Activated T-cell treated with anti-CD3 and anti-CD28 coated beads, Interleukin-2, amount 50 U/mL, for 48 hours (primary cell): ENCODE data around the gene C1QTNF8.

ENCODE experiments used
- DNase-seq, 2 experiments: peaks; one replicate each; pipeline ENCODE4 v3.0.0-alpha.2; 2020

The C1QTNF8 gene

DNA sequence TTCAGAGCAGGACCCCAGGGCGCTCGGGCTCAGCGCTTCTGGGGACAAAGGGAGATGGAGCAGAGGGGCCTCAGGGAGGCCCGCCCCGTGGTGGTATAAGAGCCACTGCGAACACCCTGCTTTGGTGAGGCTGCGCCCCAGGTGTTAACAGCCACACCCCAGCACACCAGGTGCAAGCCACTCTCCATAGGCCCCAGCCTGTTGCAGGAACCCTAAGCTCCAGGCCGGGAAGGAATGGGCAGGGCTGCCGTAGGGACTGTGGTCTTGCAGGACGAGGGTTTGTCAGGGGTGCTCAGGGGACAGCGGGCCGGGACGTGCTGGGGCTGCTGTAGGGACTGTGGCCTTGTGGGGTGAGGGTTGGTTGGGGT, 40.5 kb downstream of the C1QTNF8 start:
- DNase-seq: no peak

DNA sequence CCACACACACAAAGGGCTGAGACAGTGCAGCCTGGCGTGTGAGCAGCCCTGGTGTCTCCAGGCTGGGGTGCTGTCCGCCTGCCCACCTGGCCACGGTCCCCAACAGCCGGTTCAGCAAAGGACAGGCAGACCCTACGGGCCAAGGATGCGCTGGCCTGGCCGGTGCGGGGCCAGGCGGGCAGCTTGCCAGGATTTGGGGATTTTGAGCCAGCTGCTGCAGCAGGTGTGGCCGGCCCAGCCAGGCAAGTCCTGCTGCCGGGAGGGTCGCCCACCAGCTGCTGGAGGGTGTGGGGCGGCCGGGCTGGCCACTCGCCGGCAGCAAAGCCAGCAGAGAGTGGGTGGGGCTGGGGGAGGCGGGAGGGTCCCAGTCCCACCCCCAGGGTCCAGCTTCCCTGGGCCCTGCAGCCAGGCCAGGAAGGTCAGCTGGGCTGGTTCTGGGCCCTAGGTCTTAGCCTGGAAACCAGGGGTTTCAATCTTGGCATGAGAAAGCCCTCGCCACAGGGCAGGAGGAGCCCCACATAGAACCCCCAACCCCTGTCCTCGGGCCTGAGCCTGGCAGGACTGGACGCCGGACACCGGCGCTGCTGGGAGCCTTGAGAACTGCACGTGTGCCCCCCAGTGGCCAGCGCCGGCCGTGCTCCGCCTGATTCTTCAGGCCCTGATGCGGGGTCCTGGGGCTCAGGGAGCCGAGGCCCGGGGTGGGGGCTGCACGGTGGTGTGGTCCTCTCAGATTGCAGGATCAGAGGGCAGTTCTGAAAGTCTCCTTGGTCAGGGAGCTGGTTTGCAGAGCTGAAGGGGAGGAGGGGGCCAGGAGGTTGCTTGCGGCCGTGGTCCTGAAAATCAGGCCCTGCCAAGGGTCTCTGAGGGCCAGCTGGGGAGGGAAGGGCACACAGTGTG, 41.1 kb downstream of the C1QTNF8 start:
- DNase-seq: peak; percentile 45 to 60

DNA sequence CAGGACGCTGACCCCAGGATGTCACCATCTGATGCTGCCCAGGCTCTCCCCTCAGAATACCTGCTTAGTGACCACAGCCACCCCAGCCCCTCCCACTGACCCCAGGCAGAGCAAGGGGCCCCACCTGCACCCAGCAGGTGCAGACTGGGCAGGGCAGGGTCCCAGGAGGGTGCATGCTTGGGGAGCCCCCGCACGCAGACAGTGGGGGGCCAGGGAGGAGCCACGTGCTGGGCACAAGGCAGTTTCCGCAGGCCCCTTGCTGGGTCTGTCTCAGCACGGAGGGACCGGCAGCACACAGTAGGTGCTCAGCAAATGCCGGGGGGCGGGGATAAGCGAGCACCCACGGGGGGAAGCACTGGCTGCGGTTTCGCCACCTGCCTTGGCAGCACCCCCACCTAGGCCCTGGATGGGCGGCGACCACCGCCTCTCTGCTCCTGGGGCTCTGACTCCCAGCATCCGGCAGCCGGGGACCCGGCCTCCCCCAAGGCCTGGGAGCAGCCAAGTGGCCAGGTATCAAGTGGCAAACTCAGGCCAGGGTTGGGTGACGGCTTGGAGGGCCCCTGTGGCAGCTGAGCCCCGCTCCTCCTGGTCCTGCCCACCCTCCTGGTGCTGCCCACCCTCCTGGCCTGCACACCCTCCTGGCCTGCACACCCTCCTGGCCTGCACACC, 42.2 kb downstream of the C1QTNF8 start:
- no peak for DNase-seq

DNA sequence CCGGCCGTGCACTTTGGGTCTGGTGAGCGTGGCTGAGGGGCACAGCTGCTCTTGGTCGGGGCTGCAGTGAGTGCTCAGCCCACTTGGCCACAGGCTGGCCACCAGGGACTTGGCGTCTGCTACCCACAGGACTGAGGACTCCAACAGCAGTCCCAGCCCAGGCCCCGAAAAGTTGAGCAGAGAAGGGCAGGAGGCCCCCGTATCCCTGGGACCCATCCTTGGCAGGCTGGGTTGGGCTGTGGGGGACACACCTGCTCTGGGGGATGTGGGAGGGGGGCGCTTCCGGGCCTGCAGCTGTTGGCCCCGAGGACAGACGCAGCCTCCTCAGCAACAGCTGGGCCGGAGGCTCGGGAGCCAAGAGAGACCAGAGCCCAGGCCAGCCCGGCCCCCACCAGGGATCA, 42.9 kb downstream of the C1QTNF8 start:
- DNase-seq: no peak

DNA sequence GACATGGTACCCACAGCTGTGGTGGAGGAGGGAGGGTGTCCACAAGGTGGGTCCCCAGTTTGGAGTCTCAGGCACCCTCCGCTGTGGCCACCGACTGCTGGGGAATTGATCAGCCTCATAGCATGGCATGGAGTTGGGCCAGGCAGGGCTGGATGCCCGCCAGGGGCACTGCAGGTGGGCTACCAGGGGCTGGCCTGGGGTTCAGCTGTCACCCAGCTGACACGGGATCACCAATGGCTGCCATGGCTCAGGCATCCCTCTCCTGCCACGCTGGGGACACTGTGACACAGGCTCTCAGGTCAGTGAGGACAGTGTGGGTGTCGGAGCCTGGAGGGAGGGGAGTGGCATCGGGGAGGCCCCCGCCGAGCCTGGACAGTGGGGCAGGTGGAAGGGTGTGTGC, 43.3 kb downstream of the C1QTNF8 start:
- no peak for DNase-seq

DNA sequence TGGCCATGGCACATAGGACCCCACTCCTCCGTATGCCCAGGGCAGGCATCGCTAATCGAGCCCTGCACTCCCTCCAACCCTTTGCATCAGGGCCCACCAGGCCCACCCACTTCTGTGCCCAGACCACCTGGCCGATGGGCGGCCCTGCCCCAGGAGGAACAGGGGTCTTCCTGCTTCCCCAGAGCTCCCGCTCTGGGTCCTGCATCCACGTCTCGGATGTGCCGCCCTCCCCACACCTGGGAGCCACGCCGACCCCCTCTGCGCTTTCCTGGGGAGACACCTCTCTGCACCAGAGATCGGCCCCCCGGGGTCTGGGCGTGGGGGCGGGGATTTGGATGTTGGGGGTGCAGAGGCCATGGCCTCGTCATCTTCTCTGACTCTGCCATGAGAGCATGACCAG, 44.6 kb downstream of the C1QTNF8 start:
- DNase-seq: no peak

DNA sequence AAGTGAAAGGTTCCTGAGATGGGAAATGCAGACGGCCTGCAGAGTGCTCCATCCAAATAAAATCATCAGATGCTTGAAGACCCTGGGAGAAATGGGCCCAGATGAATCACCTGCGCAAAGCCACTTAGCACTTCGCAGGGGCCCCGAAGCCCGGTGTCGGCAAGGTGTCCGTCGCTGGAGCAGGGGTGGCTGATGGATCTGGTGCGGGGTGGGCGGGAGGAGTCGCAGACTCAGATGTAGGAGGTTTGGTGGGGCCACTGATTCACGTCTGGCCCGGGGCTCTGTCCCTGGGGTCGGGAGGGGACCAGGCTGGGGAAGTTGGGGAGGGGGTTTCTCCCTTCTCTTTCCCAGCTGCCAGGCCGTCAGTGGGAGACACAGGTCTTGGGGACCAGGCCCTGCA, 45.1 kb downstream of the C1QTNF8 start:
- DNase-seq: no peak

DNA sequence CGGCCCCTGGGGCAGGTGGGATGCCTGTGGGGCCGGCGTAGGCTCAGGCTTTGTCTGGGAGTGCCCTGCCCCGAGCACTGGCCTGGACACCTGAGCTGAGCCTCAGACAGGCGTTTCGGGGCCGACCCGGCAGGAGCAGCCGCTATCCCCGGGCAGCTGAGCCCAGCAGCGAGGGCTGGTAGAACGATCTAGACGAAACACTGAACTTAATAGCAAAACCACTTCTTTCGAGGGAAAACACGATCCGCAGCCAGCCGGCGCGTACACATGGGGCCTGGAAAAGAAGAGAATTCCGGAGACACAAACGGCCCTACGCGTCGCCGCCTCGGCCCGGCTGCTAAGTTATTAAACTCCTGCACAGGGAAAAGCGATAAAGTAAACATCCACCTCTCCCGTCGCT, 45.5 kb downstream of the C1QTNF8 start:
- DNase-seq: no peak

DNA sequence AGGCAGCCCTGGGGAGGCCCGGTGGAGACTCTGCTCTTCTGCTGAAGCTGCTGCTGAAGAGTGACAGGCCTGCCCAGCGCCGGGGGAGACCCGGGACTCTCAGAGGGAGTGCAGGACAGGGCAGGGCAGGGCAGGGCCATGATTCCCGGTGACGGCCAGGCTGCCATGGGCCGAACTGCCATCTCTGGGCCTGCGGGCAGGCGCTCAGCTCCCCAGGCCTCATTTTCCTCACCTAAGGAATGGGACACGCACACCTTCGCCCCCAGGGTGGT, 46.1 kb downstream of the C1QTNF8 start:
- DNase-seq: no peak

DNA sequence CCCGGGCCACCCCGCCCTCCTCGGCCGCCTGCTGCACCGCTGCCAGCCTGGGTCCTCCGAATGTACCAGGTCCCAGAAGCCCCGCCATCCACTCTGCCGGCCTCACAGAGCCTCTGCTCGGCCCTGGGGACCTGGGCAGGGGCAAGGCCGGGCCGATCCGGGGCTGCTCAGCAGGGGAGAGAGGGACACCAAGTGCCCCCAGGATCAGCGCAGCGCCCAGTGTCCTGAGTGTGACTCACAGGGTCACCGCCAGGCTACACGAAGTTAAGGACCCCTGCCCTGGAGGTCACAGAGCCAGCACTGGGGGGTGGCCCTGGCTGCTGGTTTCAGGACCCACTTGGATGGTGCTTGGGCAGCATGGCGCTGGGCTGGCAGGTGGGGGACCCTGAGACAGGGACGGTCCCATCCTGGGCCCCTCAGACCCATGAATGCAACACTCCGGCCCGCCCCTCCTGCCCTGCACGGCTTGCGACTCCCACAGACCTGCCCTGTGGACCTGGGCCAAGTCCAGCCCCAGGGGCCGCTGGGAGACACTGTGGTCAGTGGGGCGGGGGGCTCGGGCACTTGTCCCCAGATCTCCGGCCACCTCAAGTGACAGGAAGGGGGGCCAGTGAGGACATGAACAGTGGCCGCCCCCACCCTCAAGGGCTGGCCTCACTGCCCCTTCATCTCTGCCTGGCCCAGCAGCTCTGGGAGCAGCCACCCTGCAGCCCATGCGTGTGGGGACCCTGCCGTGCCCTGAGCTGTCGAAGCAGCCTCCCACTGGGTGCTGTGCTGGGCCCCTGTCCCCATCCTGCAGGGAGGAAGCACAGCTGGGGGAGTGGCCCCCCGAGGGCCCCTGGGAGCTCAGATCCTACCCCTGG, 46.7 kb downstream of the C1QTNF8 start:
- no peak for DNase-seq

DNA sequence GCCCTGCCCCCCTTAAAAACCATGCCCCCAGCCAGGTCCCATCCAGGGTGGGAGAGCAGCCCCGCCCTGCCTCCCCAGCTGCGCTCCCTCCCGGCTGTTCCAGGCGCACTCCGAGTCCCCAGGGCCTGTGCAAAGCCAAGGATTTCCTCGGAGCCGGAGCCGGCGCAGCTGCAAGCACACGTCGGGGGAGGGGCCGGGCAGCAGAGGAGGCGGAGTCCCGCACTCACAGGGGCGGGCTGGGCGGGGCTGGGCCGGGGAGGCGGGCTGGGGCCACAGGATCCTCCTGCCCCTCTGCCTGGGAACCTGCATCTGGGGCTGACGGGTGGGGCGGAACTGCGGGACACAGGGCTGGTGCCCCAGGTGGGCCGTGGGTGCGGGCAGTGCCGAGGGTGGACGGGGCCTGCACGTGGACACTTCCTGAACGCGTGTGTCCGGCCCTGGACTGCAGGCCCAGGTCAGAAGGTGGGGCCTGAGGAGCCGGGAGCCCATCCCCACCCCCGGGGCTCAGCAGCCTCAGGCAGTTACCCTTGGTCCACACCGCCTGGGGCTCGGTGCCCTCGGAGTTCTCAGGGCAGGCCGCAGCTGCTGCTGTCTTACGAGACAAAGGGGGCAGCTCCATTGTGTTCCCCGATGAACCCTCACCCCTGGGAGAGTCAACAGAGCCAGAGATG, 47.5 kb downstream of the C1QTNF8 start:
- peak; percentile 42 to 46 for DNase-seq

DNA sequence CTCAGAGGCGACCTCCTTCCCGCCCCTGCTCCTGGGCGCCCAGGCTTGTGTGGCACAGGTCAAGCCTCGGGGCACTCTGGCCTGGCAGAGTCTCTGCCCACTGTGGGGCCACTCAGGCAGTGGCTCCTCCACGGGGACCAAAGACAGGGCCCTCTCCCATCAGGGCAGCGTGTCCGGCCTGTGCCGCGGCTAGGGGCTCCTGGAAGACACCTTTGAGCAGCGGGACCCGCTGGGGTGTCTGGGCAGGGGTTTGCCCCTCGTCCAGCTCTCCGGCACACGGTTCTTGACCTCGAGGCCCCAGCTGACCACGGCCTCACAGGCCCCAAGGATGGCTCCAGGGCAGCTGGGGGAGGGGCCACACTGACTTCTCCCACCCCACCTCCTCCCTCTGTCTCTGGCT, 48.2 kb downstream of the C1QTNF8 start:
- no peak for DNase-seq

DNA sequence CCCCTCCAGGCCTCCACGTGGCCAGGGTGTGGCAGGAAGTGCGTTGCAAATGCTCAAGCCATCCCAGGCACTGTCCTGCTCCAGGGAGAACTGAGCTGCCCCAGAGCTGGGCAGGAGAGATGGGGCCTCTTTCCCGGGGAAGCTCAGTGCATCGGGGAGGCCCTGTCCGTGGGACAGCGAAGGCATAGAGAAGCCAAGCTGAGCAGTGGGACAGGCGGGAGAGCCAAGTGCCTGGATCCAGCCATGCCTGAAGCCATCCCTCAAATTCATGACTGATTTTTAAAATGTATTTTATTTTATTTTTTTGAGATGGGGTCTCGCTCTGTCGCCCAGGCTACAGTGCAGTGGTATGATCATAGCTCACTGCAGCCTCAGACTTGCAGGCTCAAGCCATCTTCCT, 48.9 kb downstream of the C1QTNF8 start:
- DNase-seq: no peak

DNA sequence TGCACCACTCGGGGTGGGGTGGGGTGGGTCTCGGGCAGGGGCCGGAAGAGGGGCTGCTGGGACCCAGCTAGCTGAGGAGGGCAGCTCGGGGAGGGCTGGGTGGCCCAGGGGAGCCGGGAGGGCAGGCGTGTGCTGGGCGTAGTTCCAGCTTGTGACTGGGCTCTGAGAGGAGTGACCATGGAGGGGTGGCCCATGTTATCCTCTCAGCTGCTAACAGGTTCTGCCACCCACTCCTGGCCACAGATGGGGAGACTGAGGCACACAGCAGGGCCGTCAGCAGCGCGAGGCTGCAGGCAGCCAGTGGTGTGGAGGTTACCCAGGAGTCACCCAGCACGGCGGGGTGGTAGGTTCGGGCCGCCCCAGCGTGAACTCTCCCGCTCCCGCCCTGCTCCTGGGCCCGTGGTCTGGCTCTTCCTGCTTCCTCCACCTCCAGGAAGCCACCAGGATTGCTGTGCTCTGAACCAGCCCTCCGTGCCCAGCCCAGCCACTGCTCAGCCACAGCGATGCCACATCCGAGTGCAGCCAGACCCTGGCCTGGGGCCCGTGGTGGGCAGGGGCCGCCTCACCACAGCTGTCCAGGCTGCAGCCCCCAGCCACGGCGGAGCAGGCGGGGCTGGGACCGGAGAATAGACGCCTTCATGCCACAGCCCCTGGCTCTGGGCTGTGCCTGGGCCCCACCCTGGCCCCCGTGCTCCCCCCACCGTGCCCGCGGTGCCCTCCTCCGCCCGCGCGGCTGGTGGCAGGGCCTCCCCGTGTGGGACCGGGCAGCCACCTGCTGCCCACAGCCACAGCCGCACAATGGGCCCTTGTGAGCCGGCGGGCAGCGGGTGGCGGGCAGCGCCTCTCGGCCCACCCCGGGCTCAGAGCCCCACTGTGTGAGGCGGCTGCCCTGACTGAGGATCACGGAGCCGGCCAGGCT, 49.8 kb downstream of the C1QTNF8 start:
- DNase-seq: no peak

DNA sequence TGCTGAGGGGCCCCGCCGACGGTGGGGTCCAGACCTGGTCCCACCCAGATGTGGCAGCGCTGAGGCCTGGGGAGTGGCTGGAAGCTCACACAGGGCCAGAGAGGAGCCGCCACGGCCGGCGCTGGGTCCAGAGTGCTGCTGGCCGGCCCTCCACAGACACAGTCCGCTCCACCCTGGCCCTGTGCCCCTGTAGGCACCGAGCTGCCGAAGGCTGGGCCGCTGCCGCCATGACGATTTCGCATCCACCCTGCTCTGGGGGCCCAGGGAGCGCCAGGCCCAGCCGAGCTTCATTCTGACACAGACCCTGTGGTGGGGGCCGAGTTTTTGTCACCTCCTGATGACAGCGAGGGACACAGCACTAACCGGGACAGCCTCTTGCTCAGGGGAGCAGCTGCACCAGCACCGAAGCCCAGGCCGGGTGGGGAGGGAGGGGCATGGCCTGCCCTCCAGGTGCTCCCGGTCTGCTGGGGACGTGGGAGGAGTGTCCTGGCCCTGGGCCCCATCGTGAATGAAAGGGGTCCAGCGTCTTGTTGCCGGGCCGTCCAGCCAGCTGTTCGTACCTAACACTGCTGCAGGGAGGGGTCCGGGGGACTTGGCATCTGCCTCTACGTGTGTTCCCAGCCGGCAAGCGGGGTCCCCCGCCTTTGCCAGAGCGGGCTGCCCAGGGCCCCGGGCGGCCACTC, 50.6 kb downstream of the C1QTNF8 start:
- DNase-seq: no peak

DNA sequence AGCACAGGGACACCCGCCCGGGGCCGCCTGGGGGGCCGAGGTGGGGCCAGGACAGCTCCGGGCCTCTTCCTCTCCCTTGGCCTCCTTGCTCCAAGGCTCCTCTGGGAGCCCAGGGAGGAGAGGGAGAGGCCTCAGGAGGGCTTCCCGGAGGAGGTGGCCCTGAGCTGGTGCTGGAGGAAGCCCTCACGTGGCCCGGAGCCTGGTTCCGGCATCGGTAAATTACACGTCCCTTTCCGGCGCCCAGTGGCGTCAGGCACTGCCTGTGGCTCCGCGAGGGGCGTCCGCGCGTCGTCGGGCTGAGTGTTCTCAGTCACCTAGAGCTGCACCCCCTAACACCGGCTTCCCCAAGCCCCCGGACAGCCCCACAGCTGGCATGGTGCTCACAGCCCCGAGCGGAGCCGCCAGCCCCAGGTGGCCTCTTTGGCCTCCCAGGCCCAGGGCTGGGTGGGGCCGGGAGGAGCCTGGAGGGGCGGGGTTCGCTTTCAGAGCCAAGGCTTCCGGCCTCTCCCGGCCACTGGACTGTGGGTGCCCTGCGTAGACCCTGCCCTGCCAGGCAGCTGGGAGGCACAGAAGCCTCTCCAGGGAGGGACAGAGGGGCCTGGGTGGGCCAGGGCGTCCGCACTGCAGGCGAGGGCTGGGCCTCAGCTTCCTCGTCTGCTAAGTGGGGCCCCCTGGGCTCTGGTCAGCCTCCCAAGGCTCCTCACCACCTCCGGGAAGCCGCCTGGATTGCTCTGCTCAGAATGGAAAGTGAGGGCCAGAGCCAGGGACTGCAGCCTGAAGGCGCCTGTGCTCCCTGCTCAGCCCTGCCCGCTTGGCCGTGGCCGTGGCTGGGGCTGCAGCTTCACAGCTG, 51.4 kb downstream of the C1QTNF8 start:
- no peak for DNase-seq

DNA sequence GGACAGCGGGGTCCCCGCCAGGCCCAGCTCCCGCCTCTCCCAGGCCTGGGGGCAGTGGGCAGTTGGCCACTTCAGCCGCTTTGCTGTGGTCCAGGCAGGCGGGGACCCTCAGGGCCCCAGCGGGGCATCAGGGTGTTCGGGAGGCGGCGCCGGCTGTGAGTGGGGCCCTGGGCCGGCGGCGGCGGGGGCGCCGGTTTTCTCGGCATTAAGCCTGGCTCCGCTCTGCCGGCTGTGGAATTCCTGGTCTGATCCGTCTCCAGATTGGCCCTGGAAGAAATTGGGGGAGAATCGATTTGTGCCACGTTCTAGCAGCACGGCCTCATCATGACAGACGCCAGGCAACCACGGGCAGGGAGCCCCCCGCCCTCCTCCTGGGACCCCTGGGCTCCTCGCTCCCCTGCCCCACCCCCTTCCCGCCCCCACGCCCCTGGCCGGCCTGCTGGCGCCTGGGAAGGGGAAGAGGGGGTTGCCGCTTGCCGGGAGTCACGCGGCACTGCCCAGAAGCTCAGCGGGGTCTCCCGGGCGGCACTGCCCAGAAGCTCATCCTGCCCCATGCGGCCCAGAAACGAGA, 52.1 kb downstream of the C1QTNF8 start:
- DNase-seq: no peak

DNA sequence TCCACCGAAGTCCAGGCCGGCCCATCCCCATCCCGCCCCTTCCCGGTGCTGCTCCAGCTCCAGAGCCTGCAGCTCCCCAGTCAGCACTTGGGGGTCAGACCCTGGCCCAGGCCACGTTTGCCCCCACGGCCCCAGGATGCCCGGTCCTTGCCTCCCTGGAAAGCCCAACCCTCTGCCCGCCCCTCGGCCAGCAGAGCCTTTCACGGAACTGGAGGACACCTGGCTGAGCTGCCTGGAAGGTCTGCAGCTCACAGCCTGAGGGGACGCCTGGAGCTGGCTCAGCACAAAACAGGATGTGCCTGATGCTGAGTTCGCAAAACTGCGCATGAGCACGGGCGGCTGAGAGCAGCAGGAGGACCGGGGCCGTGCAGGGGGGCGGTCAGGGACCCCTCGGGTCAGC, 53.2 kb downstream of the C1QTNF8 start:
- no peak for DNase-seq

DNA sequence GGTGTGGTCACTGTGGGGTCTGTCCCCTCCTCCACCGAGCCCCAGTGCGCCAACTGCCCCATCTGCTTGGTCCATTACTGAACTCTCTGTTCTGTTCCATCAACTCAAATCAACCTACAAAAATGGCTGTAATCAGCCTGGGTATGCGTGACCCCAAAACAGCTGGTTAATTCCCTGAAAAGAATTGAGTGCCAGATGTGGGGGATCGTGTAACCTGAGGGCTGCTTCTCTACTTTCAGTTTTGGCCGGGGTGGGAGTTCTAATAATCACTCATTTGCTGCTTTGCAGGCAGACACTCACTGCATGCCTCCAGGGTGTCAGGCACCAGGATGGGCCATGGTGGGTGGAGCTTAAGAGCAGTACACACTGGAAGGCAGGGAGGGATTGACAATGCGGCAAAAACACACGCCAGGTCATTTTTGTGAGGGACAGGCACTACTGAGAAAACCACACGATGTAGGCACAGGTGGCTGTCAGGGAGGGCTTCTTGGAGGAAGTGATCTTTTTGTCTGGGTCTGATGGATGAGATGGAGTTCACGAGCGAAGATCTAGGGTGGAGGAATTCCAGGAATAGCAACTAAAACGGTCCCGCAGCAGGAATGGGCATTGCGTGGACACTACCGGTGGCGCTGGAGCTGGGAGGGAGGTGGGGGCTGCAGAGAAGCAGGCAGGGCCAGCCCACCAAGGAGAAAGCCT, 53.8 kb downstream of the C1QTNF8 start:
- DNase-seq: no peak

DNA sequence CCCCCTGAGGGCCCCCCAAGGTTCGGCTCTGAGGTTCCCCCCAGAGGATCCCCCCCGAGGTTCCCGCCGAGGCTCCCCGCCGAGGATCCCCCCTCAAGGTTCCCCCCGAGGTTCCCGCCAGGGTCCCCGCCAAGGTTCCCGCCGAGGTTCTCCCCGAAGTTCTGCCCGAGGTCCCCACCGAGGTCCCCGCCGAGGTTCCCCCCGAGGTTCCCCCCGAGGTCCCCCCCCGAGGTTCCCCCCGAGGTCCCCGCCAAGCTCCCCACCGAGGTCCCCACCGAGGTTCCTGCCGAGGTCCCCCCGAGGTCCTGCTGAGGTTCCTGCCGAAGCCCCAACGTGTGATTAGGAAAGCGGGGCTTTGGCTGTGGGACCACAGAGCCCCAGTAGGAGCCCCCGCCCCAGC, 55.7 kb downstream of the C1QTNF8 start:
- DNase-seq: no peak
